ENCODE data around the gene TMED10. TPM values are rescaled to one million over a fixed set of nuclear protein-coding genes. Genes with fewer than 3 reads are reported as not detected.

TMED10 gene
- polyA plus RNA-seq, 1 donor from 2014 or later = 146 TPM

- H3K9ac ChIP-seq (ENCODE audit: low read length) = no peak overlapping the region
- no peak overlapping the region for H3K27ac ChIP-seq (ENCODE audit: low read length)
- TF ChIP-seq POLR2AphosphoS5 (IDR thresholded peaks at IDR 0.05) (no peak), TAF1 (IDR thresholded peaks at IDR 0.05; ENCODE audit: low read depth) (no peak)
- TF ChIP-seq, protein P1, sequence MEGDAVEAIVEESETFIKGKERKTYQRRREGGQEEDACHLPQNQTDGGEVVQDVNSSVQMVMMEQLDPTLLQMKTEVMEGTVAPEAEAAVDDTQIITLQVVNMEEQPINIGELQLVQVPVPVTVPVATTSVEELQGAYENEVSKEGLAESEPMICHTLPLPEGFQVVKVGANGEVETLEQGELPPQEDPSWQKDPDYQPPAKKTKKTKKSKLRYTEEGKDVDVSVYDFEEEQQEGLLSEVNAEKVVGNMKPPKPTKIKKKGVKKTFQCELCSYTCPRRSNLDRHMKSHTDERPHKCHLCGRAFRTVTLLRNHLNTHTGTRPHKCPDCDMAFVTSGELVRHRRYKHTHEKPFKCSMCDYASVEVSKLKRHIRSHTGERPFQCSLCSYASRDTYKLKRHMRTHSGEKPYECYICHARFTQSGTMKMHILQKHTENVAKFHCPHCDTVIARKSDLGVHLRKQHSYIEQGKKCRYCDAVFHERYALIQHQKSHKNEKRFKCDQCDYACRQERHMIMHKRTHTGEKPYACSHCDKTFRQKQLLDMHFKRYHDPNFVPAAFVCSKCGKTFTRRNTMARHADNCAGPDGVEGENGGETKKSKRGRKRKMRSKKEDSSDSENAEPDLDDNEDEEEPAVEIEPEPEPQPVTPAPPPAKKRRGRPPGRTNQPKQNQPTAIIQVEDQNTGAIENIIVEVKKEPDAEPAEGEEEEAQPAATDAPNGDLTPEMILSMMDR (IDR thresholded peaks at IDR 0.05; ENCODE audit: poor library complexity, severe bottlenecking) = no peak
- H3K4me3 ChIP-seq (ENCODE audit: low read length) = no peak overlapping the region
- H3K36me3 ChIP-seq (ENCODE audit: insufficient read depth, low read length) = no peaks in the 10 kb centered on the region
- no peak overlapping the region for H3K4me2 ChIP-seq (ENCODE audit: low read length)
- no peak overlapping the region for H2AFZ ChIP-seq (ENCODE audit: low read depth, low read length)
- no peaks in the 10 kb centered on the region for H3K79me2 ChIP-seq (replicated peaks; ENCODE audit: insufficient read depth, low read length)
- H3K9me3 ChIP-seq (ENCODE audit: low read length) = no peaks in the 10 kb centered on the region
- H3K9me2 ChIP-seq (ENCODE audit: insufficient read depth, low read length) = no peaks in the 10 kb centered on the region
- no peaks in the 10 kb centered on the region for H3F3A ChIP-seq (ENCODE audit: insufficient read depth, low read length, poor library complexity, severe bottlenecking)
- no peaks in the 10 kb centered on the region for H4K20me1 ChIP-seq (ENCODE audit: insufficient read depth)
- no peaks in the 10 kb centered on the region for H3K27me3 ChIP-seq (ENCODE audit: insufficient read depth, low read depth, low read length)
These were observed 54.9 kb downstream of the TMED10 start for GRCh38 chr14:75121552-75121951.

GRCh38 chr14:75120541-75121291, 55.7 kb downstream of the TMED10 start:
- TF ChIP-seq POLR2AphosphoS5 (IDR thresholded peaks at IDR 0.05) (no peak), MXI1 (conservative IDR thresholded peaks at IDR 0.05; ENCODE audit: poor library complexity, severe bottlenecking) (no peak), RAD21 (conservative IDR thresholded peaks at IDR 0.05) (no peak), TAF1 (IDR thresholded peaks at IDR 0.05; ENCODE audit: low read depth) (no peak), EZH2 (IDR thresholded peaks at IDR 0.05; ENCODE audit: borderline replicate concordance, insufficient read depth, low read length, poor library complexity, severe bottlenecking) (no peak), EP300 (conservative IDR thresholded peaks at IDR 0.05; ENCODE audit: poor library complexity, severe bottlenecking) (no peak), SMC3 (conservative IDR thresholded peaks at IDR 0.05; ENCODE audit: poor library complexity) (no peak)
- TF ChIP-seq, protein P1 (IDR thresholded peaks at IDR 0.05; ENCODE audit: poor library complexity, severe bottlenecking) = no peak
- TF ChIP-seq, protein P2, sequence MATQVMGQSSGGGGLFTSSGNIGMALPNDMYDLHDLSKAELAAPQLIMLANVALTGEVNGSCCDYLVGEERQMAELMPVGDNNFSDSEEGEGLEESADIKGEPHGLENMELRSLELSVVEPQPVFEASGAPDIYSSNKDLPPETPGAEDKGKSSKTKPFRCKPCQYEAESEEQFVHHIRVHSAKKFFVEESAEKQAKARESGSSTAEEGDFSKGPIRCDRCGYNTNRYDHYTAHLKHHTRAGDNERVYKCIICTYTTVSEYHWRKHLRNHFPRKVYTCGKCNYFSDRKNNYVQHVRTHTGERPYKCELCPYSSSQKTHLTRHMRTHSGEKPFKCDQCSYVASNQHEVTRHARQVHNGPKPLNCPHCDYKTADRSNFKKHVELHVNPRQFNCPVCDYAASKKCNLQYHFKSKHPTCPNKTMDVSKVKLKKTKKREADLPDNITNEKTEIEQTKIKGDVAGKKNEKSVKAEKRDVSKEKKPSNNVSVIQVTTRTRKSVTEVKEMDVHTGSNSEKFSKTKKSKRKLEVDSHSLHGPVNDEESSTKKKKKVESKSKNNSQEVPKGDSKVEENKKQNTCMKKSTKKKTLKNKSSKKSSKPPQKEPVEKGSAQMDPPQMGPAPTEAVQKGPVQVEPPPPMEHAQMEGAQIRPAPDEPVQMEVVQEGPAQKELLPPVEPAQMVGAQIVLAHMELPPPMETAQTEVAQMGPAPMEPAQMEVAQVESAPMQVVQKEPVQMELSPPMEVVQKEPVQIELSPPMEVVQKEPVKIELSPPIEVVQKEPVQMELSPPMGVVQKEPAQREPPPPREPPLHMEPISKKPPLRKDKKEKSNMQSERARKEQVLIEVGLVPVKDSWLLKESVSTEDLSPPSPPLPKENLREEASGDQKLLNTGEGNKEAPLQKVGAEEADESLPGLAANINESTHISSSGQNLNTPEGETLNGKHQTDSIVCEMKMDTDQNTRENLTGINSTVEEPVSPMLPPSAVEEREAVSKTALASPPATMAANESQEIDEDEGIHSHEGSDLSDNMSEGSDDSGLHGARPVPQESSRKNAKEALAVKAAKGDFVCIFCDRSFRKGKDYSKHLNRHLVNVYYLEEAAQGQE (IDR thresholded peaks at IDR 0.05; ENCODE audit: borderline replicate concordance) = no peak
- H3K27ac ChIP-seq (ENCODE audit: low read length) = no peak overlapping the region

More at GRCh38 chr14:75120541-75121291, 55.7 kb downstream of the TMED10 start:
- Histone ChIP-seq H3F3A (ENCODE audit: insufficient read depth, low read length, poor library complexity, severe bottlenecking) (no peaks in the 10 kb centered on the region), H4K20me1 (ENCODE audit: insufficient read depth) (no peaks in the 10 kb centered on the region), H3K27me3 (ENCODE audit: insufficient read depth, low read depth, low read length) (no peaks in the 10 kb centered on the region), H3K9ac (ENCODE audit: low read length) (no peak overlapping the region), H3K36me3 (ENCODE audit: insufficient read depth, low read length) (no peaks in the 10 kb centered on the region), H3K4me2 (ENCODE audit: low read length) (no peak overlapping the region), H2AFZ (ENCODE audit: low read depth, low read length) (no peak overlapping the region), H3K9me2 (ENCODE audit: insufficient read depth, low read length) (no peaks in the 10 kb centered on the region), H3K79me2 (replicated peaks; ENCODE audit: insufficient read depth, low read length) (no peaks in the 10 kb centered on the region), H3K4me3 (ENCODE audit: low read length) (no peak overlapping the region), H3K9me3 (ENCODE audit: low read length) (no peaks in the 10 kb centered on the region)
